Neural cell (in vitro differentiated cells): ENCODE measurements around the gene TAL2.

ENCODE experiments used
- CTCF ChIP-seq: fragments of 450-650 bp; IDR thresholded peaks from 2 replicates; pipeline ENCODE4 v1.5.1; 2014; ENCODE audit warnings: antibody characterized with exemption, mild to moderate bottlenecking, moderate library complexity; ENCODE audit not compliant: poor library complexity, severe bottlenecking
- EZH2 ChIP-seq: fragments of 200-600, 300-800 bp; shearing (Covaris generic), sonication (generic); IDR thresholded peaks from 2 replicates; pipeline ENCODE4 v1.6.1; 2014; ENCODE audit warnings: antibody characterized with exemption, low read length, borderline replicate concordance, mild to moderate bottlenecking; ENCODE audit not compliant: insufficient read depth, poor library complexity, severe bottlenecking
- POLR2AphosphoS5 ChIP-seq: IDR thresholded peaks from 2 replicates; pipeline ENCODE4 v1.6.1; 2012

- TF ChIP-seq CTCF, result no peak
- TF ChIP-seq POLR2AphosphoS5, result no peak
- TF ChIP-seq EZH2, result no peak
Observed at GRCh38 chr9:105670315-105670714, 8.1 kb downstream of the TAL2 start.
